Body of pancreas (tissue), 4 donors: ENCODE data around the gene CPNE9.

Experiments
- CTCF ChIP-seq, 7 experiments: fragments of 450-650 bp in 4 of 7; fragments of 200-600 bp in 3 of 7; sonication (generic) in 3 of 7; IDR thresholded peaks; one replicate each; pipeline ENCODE4 v1.5.1; 2016 to 2019; ENCODE audit warnings: antibody characterized with exemption in 7 of 7
- POLR2A ChIP-seq, 3 donors: fragments of 450-650 bp; IDR thresholded peaks; one replicate each; pipeline ENCODE4 v1.6.1; 2016; ENCODE audit warnings: antibody characterized with exemption in 3 of 3, mild to moderate bottlenecking in 2 of 3

- TF ChIP-seq POLR2A (IDR thresholded peaks at IDR 0.05) (no peak), CTCF (IDR thresholded peaks at IDR 0.05) (no peak)
These were observed 34.4 kb upstream of the CPNE9 start for GRCh38 chr3:9669277-9669676.
